HG02759 (cell line): Measurements from ENCODE around the gene FBXO2.

Experiments
- ATAC-seq: cut with Tn5 transposase; IDR thresholded peaks from one replicate; pipeline ENCODE4 v1.9.1; 2021; ENCODE audit warnings: mild to moderate bottlenecking, moderate library complexity; ENCODE audit not compliant: unreplicated experiment

FBXO2 gene

DNA sequence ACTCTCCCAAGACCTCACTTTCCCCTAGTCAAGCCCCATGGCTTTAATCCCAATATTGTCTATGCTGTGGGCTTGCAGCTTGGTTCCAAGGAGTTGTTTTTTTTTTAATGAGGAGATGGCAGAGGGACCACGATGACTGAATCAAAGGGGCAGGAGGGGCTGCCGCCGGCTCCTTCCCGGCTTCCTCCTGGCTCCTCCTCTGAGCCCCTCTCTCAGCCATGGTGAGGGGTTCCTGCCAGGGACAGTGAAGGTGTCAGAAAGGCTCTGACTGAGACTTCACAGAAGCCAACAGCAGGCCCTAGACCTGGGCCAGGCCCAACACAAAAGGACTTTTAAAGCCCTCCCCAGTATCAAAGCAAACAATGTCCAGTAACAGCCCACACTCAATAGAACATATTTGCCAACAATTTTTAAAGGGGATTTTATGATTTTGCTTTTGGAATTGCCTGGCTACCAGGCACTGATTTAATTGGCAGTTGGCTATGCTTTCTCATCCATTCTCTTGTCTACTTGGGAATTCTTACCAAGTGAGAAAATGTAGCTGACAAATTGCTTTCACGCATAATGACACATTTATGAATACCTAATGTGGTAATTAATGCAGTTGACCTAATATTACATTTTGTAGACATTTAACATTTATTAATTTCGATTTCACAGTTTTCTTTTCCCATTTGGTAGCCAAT lies 54.2 kb downstream of the FBXO2 start:
- ATAC-seq = no peak

DNA sequence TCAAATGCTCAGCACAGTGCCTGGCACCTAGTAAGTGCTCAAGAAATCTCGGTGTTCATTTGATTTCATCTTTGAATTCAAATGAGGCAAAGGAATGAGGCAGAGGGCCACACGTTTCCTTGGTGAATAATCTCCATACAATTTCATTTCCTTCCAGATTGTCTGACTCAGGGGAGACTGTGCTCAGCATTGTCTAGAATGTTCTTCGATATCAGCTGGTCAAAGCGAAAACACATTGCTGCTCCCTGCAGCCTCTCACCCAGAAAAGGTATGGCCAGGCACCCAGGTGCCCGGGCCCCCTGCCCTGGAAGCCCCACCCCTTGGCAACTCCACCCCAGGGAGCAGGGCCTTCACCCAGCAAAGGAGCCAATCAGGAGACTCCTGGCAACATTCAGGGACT lies 55.8 kb downstream of the FBXO2 start:
- ATAC-seq = no peak
